Measurements from ENCODE around the gene C4orf50.
A peak's percentile ranks its signal among the peaks of the same experiment; 100 is the strongest.

C4orf50 gene

GRCh38 chr4:5992828-5993321, 25.4 kb downstream of the C4orf50 start:
- DNase-seq, result peak; percentile 43

GRCh38 chr4:5992171-5992827, 25.9 kb downstream of the C4orf50 start:
- Histone ChIP-seq H3K4me1 (no peaks in the 10 kb centered on the region), H3K36me3 (no peaks in the 10 kb centered on the region), H3K27me3 (no peaks in the 10 kb centered on the region), H3K4me3 (ENCODE audit: low read depth, low read length) (no peak overlapping the region), H3K9me3 (no peaks in the 10 kb centered on the region)
- no peak for DNase-seq
- TF ChIP-seq CTCF (IDR thresholded peaks at IDR 0.05; ENCODE audit: low read depth, low read length), result no peak

More at GRCh38 chr4:5992828-5993321, 25.4 kb downstream of the C4orf50 start:
- no peaks in the 10 kb centered on the region for H3K27me3 ChIP-seq
- no peaks in the 10 kb centered on the region for H3K4me1 ChIP-seq
- no peaks in the 10 kb centered on the region for H3K36me3 ChIP-seq
- no peak overlapping the region for H3K4me3 ChIP-seq (ENCODE audit: low read depth, low read length)
- no peak for TF ChIP-seq CTCF (IDR thresholded peaks at IDR 0.05; ENCODE audit: low read depth, low read length)
- H3K9me3 ChIP-seq, result no peaks in the 10 kb centered on the region

- no peak for TF ChIP-seq CTCF (IDR thresholded peaks at IDR 0.05; ENCODE audit: low read depth, low read length)
- DNase-seq, result no peak
- no peaks in the 10 kb centered on the region for H3K36me3 ChIP-seq
- H3K9me3 ChIP-seq, result no peaks in the 10 kb centered on the region
- H3K27me3 ChIP-seq, result no peaks in the 10 kb centered on the region
- no peak overlapping the region for H3K4me3 ChIP-seq (ENCODE audit: low read depth, low read length)
- no peaks in the 10 kb centered on the region for H3K4me1 ChIP-seq
These were observed 26.8 kb downstream of the C4orf50 start for GRCh38 chr4:5991405-5991804.

- Histone ChIP-seq H3K4me3 (ENCODE audit: low read depth, low read length) (no peak overlapping the region), H3K4me1 (no peaks in the 10 kb centered on the region), H3K36me3 (no peaks in the 10 kb centered on the region), H3K27me3 (no peaks in the 10 kb centered on the region), H3K9me3 (no peaks in the 10 kb centered on the region)
- TF ChIP-seq CTCF (IDR thresholded peaks at IDR 0.05; ENCODE audit: low read depth, low read length), result no peak
- DNase-seq, result no peak
These were observed 27.6 kb downstream of the C4orf50 start for GRCh38 chr4:5990446-5991160.

GRCh38 chr4:5989236-5990225, 28.7 kb downstream of the C4orf50 start:
- H3K4me1 ChIP-seq, result no peaks in the 10 kb centered on the region
- H3K36me3 ChIP-seq, result no peaks in the 10 kb centered on the region
- no peak for TF ChIP-seq CTCF (IDR thresholded peaks at IDR 0.05; ENCODE audit: low read depth, low read length)
- no peak overlapping the region for H3K4me3 ChIP-seq (ENCODE audit: low read depth, low read length)
- no peaks in the 10 kb centered on the region for H3K9me3 ChIP-seq
- no peaks in the 10 kb centered on the region for H3K27me3 ChIP-seq
- DNase-seq, result no peak
